ENCODE data around the gene TSPAN18.

TSPAN18 gene

DNA sequence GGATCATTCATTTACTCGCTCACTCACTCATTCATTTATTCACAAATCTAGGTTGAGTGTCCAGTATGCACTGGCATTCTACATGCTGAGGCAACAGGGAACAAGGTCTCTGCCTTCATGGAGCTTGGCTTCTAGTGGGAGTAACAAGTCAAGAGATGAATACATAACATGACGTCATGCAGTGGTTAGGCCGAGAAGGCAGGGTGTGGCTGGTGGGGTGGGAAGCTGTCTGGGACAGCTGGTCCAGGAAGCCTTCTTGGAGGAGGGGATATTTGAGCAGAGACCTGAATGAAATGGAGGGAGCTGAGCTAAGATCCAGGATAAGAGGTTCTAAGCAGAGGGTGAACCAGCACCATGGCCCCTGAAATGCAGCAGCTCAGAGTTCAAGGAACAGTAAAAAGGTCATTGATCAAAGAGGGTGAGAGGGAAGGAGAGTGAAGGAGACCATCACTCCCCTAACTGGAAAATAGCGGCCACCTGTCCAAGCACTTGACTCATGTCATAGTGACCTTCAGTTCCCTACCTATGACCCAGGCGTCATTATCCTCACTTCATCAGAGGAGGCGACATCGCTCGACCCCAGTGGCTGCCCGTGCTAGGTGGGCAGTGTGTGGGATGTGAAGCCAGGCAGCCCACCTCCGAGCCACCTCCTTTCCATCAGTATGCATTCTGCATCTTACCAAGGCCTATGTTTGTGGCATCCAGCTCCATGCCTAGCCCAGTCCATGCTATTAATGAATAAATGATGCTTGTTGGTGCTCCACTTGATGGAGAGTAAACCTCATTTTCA lies 105.0 kb downstream of the TSPAN18 start:
- DNase-seq = no peak

DNA sequence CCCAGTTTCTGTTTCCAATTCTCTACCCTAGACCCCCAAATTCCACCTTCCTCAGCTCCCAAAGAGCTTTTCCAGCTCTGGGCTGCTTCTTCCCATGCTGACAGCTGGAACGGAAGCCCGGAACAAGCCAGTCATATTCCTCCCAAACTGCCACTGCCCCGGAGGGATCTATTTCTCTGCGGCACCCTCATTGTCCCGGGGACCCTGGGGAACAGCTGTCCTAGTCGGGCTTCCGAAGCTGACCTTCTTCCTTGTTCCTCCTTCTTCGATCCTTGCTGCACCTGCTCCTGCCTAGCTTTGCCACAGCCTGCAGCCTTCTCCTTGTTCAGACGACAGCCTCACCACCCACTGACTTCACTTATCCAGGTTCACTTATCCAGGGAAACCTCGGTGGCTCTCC lies 105.7 kb downstream of the TSPAN18 start:
- DNase-seq = no peak

DNA sequence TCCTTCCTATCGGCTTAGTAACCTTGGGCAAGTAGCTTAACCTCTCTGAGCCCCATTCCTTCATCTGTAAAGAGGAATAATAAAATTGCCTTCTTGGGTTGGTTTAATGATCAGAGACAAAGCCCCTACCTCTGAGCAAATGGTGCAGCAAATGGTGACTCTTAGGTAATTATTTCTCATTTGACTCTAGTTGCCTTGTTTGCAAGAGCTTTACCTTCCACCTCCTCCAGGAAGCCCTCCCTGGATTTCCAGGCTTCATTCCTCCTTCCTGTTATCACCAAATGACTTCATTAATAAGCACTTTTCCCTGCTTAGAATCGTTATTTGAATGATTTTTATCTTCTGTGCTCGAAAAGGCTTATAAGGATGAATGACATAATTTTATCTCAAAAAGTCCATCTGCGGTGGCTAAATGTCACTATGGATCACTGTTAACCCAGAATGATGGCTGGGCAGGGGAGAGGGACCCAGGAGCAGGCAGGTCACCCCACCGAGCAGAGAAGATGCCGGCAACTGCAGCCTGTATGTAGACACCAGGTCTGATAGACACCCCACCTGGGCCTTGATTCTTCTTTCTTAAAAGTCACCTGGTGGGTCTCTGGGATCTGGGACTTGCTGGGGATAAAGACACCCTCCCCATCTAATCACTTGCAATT lies 106.6 kb downstream of the TSPAN18 start:
- no peak for DNase-seq

DNA sequence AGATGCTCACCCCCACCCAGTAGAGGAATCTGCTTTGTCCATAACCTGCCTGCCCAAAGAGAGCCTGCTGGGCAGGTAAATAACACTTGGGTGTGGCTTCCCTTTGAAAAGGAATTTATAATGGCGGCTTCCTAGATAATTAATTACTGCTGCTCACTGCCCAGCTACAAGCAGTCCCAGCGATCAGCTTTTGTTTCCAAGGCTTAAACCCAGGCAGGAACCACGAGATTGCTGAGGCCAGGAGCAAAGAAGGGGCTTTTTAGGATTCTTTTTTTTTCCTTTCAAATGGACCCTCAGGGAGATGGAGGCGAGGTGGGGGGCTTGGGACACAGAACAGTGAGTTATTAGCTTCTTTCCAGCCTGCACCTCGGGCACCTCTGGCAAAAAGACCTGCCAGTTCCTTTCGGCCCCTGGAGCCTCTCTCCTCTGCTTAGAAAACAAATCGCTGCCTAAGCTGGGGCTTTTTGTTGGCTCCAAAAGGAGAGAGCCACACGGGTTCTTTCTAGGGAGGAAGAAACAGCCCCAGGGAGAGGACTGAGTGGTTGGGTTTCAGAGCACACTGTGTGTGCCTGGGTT lies 107.2 kb downstream of the TSPAN18 start:
- DNase-seq = no peak

DNA sequence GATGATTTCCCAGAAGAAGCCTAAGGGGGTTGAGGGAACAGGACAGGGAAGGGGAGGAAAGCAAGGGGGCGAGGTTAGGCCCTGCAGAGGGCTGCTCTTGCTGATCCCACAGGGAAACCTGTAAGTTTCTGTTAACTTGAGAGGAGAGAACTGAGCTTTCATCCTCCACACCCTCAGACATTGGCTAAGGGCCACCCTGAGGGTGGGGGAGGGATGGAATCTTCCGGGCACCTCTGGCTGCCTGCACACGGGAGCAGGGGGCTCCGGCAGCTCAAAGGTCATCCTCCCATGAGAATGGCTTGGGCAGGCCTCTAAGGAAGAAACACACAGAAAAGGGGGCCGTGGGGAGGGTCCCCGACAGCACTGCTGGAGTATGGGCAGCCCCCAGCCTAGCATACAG lies 108.1 kb downstream of the TSPAN18 start:
- no peak for DNase-seq

DNA sequence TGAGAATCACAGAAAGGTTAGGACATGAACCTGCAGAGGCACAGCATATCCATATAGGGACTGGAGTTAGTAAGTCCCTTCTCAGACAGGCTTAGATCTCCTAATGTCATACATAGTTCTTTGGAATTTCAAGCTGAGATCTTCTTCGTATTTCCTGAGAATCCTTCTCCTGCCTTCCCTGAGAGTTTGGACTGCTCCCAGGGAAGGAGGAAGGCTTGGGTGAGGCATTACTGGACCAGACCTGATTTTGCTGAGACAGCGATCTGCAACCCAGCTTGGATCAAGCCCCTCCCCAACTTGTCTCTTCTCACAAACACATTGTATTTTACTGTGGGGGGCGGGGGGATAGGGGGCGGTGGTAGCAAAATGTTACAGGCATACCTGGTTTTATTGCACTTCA lies 108.5 kb downstream of the TSPAN18 start:
- no peak for DNase-seq

DNA sequence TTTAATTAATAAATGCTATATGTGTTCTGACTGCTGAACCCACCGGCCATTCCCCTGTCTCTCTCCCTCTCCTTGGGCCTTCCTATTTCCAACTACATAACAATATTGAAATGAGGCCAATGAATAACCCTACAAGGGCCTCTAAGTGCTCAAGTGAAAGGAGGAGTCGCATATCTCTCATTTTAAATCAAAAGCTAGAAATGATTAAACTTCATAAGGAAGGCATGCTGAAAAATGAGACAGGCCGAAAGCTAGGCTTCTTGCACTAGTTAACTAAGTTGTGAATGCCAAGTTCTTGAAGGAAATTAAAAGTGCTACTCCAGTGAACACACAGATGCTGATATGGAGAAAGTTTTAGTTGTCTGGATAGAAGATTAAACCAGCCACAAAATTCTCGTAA lies 109.2 kb downstream of the TSPAN18 start:
- no peak for DNase-seq

DNA sequence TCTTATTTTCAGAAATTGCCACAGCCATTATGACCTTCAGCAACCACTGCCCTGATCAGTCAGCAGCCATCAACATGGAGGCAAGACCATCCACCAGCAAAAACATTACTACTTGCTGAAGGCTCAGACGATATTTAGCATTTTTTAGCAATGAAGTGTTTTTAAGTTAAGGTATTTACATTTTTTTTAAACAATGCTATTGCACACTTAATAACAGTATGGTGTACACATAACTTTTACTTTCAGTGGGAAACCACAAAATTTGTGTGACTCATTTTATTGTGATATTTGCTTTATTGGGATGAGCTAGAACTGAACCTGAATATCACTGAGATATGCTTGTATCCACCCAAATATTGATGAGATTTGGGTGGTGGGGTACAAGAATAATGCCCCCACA lies 110.9 kb downstream of the TSPAN18 start:
- no peak for DNase-seq

DNA sequence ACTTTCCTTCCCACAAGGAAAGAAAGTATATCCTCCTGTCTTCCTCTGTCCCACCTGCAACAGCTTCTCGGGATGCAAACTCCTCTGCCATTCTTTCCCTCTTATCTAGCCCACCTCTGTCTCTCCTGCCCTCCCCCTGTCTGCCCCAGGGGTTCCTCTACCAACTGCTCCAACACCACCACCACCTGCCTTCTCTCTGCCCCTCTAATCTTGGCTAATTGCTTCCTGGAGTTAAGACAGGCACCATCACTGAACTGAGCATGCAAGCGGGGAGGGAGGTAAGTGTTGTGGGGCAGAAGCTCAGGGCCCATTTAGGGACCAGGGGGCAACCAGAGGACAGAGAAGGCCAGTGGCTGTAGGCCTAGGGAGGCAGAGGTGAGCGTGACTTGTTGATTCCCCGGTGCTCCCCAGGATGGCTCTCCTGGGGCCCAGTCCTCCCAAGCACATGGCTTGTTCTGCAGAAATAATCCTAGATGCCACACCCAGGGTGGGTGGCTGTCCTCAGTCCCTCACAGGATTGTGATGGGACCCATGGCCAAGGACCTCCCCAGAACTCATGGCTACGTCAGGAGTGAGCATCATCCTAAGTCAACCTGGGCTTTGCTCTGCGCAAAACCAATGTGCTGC lies 112.8 kb downstream of the TSPAN18 start:
- DNase-seq = no peak

DNA sequence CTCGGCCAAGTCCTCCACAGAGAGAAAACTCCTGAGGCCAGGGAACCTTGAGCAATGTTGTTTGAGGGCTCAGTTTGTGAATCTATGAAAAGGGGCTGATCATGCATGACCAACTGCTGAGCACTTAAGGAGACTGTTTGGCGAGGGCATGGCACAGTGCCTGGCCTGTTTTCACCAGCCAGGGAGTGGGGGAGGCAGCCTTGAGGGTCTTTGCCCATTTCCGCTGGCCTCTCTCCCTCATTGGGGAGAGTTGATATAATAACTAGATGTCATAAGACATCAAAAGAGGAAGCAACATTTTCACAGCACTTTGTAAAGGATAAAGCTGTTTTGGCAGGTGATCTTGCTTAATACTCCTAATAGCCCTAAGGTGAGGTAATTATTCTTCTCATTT lies 113.3 kb downstream of the TSPAN18 start:
- no peak for DNase-seq

DNA sequence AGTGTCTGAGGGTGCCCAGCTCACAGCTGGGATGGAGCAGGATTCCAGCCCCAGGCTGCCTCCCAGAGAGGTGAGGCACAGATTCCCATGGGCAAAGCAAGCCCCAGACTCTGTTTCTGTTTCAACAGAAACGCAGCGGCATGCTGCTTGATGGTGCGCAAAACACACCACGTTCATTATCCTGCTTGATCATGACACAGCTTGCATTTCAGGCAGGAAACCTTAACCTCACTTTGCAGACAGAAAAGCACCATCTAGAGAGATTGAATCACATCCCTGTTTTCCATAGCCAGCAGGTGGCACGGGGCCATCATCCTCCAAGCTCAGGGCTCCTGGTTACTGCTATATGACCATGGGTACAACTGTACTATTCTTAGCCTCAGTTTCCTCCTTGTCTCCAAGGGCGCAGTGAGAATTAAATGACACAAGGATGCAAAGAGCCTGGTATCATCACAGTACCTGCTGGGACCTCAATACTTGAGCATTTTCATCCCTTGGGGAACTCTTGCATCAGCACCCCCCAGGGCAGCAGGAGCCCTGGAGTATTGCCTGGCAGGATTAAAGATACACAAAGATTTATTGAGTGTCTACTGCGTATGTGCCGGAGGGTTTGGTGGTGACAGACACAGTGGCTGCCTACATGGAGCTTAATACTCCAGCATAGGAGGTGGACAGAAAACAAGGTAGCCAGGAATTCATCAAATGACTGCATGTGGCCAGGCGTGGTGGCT lies 113.9 kb downstream of the TSPAN18 start:
- DNase-seq = no peak

DNA sequence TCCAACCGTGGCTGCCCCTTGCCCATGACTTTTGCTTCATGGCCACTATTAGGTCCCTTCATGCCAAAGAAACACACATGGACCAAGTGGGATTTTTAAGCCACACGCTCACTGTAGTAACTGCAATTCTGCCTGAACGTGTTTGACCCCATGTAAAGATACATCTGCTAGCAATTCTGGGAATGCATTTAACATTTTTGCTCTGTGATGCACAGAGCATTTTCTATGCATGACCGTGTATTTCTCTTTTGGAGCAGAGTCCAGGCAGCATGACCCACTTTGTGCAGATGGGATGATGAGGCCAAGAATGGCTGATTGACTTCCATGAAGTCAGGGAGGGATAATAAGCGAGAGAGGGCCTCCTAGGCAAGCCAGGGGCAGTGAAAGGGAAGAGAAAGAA lies 115.5 kb downstream of the TSPAN18 start:
- DNase-seq = no peak

DNA sequence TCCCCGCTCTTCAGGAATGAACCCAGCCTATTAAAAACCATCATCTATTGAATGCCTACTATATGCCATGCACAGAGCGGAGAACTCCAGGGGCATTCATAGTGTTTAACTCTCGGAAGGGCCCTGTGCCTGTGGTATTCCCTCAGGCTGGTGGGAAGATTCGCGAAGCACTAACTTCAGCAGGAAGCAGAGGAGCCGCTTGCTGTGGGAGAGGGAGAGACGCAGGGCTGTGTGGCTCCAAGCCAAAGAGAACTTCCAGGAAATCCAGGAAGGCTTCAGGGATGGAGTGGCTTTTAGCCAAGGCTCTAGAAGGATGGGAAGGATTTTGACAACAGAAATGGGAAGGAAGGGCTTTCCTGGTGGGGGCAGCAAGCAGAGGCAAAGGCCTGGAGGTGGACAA lies 120.1 kb downstream of the TSPAN18 start:
- DNase-seq = no peak

DNA sequence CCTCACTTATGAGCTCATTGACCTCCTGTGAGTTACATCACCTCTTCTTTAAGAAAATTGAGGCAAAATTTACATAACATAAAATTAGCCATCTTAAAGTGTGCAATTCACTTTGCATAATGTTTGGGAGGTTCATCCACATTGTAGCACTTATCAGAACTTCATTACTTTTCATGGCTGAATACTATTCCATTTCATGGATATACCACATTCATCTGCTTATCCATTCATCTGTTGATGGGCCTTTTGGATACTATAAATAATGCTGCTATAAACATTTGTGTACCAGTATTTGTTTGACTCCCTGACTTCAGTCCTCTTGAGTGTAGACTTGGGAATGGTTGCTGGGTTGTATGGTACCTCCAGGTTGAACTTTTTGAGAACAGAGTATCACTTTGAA lies 120.6 kb downstream of the TSPAN18 start:
- DNase-seq = no peak

DNA sequence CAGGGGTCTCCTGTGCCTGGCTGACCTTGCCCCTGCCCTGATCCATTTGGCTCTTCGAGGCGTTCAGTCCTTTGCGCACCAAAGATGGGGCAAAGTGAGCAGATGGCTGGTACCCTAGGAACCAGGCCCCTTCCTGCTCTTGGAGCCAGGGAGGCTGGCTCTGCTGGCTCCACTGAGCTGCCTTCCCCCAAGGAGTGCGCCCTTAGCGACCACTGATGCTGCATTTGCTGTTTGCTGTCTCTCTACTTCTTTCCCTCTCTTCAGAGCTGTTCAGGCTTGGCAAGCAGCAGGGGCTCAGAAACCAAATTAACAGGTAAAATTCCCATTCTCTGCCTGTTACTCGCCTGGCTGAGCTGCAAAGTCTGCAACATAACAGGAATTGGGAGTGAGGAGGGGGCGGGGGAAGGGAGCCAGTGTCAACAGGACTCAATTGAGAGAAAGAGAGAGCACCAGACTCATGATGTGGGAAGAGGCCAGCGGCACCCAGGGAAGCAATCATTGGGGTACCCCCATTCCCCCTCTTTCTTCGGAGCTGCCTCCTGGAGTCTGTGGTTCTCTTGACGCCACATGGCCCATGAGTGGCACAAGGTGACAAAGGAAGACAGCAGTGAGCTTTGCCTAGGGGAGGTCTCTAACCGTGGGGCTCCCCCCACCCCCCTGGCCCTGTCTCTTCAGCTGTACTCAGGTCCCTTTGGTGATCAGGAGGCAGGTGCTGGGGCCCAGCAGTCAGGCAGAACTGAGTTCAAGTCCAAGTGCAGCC lies 121.6 kb downstream of the TSPAN18 start:
- DNase-seq = no peak

DNA sequence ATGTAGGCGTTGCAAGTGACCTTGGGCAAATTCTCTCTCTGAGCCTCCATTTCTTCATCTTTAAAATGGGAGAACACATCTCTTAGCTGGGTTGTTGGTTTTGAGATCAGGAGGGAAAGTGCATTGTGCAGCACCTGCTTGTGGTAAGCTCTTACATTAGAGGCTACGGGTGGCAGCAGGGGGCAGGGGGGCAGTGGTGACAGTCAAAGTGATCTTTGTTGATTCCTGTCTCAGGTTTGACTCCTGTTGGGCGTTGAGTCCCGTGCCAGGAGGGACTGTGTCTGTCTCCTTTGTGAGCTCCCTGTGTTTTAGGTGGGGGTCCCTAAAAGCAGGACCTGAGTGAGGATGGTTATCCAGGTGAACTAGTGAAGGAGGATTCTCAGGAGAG lies 122.2 kb downstream of the TSPAN18 start:
- no peak for DNase-seq

DNA sequence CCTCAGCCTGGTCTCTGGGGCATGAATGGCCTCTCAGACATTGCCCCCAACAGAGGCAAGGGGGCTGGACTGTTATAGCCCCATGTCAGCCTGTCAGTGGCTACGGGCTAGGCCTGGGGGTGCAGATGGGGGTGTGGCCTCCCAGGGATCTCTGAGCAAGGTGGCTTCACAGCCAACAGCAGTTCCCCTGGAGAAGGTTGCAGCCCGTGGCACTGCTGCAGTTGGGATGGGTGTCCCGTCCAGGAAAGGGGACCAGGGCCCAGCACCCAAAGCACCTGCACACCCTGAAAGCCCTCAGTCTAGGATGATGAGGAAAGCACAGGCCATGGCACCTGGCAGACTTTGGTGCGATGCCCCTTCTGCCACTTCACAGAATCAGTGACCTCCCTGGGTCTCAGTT lies 122.7 kb downstream of the TSPAN18 start:
- DNase-seq = no peak

DNA sequence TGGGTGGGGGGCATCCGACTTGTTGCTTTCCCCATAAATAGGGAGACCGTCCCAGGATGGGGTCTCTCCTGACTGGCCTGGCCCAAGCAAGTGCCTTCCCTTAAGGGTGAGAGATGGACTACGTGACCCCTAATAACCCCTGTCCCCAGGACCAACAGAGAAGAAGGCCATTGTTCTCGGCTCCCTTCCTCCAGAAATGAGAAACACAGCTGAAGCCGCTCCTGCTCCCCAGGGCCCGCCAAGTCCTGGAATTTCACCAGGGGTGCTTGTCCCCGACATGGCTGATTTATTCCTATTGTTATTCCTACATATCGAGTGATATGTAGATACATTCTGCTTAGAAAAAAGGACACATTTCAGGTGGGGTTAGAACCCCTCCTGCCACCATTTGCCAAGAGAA lies 123.2 kb downstream of the TSPAN18 start:
- no peak for DNase-seq

DNA sequence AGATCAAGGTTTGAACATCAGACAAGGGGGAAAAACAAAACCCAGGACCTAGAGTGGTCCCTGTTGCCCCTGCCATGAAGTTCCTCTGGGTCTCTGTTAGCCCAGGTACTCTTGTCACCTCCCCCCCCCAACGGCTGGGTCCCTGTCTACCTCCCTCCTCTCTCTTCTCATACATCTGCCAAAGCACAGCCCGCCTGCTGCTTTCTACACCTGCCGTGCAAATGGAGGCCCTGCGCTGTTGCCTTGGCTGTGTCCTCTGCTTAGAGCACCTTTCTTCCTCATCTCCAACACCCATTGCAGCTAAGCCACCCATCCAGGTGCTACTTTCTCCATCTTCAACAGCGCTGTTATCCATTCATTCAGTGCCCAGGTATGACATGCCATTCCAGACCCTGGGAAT lies 124.7 kb downstream of the TSPAN18 start:
- no peak for DNase-seq

DNA sequence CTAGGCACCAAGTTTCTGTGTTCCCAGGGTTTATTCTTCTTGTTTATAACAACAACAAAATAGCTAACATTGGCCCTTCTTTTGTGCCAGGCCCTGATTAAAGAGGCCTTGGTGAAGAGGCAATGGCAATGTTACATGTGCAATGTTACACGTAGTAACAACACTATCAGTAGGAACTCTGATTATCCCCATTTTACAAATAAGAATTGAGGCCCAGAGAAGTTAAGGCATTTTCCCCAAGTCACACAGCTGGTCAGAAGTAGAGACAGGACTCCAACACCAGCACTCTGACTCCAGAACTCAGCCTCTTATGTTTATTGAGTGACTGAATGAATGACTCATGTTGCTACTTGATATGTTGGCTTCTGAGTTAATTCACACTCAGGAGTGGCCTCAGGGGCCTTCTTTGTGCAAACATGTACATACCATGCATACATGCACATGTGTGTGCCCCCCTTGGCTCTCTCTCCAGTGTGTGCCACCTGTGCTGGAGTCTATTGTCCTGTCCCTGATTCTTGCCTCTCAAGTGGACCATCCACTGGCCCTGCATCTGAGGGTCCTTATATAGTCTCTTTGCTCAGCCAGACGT lies 125.5 kb downstream of the TSPAN18 start:
- no peak for DNase-seq

DNA sequence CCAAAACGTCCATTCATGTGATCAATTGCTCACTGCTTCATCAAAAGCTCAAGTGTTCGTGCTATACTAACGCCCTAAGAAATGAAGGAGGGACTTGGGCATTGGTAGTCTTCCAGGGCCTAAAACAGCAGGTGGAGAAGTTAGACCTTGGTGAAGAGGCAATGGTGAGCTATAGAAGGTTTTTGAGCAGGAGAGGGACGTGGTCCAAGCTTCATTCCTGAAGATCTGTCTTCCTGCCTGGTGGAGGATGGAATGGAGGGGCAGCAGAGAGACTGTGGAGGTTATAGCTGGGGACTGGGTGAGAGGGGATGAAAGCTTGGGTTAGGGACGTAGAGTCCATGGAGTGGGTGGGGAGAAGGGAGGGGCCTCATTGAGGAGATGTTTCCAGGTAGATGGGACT lies 126.2 kb downstream of the TSPAN18 start:
- DNase-seq = no peak

DNA sequence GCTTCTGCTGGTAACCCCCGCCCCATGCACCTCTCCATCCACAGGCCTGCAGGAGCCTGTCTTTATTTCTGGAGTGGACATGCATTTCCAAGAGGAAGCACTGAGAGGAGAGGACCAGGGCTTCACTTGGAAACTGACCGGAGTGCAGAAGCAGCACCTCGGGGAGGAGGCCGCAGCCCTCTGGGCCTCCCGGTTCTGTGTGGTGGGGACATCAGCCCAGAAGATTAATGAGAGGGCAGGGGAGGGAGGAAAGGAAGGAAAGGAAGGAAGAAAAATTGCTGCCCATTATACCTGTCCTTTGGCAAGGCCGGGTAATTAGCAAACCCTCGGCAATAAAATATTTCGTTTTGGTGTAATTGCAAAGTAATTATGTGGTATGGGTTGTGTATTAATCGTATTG lies 126.9 kb downstream of the TSPAN18 start:
- DNase-seq = no peak

Measured in stimulated activated CD8-positive, alpha-beta memory T cell treated with anti-CD3 and anti-CD28 coated beads, Interleukin-4, amount 100 ng/mL, for 48 hours (primary cell).